OCI-LY3 (cell line): ENCODE results near the gene CROCC.
"Not testable (repeated sequence)": the region's sequence is repeated elsewhere in the genome, so short reads cannot be mapped to it uniquely, and the experiment has no call there.

ENCODE experiments used
- H2AFZ ChIP-seq: fragments of 200-600, 300-600 bp; shearing (Covaris generic); 2 replicates; pipeline ENCODE4 v1.6.0; 2014; ENCODE audit warnings: antibody characterized with exemption, low read depth, low read length
- H3K27ac ChIP-seq: fragments of 200-600, 300-600 bp; sonication (generic); 2 replicates; pipeline ENCODE4 v1.5.1; 2014; ENCODE audit warnings: mild to moderate bottlenecking, low read length, moderate library complexity, mixed read lengths
- H3K27me3 ChIP-seq: fragments of 200-600, 300-600 bp; sonication (generic); 2 replicates; pipeline ENCODE4 v1.6.1; 2014; ENCODE audit warnings: low read depth, low read length, mixed read lengths
- H3K36me3 ChIP-seq: fragments of 200-600, 300-600 bp; sonication (generic); replicated peaks from 2 replicates; pipeline ENCODE3; 2014; ENCODE audit warnings: low read depth, low read length, mixed read lengths
- H3K4me1 ChIP-seq: fragments of 300-600, 200-600 bp; sonication (generic); 2 replicates; pipeline ENCODE4 v1.6.1; 2014; ENCODE audit warnings: low read length, mixed read lengths
- H3K4me2 ChIP-seq: fragments of 200-600, 300-600 bp; sonication (generic); 2 replicates; pipeline ENCODE4 v1.6.1; 2014; ENCODE audit warnings: low read length, mixed read lengths
- H3K4me3 ChIP-seq: fragments of 300-600, 200-600 bp; sonication (generic); 2 replicates; pipeline ENCODE4 v1.5.1; 2014; ENCODE audit warnings: antibody characterized with exemption, mild to moderate bottlenecking, low read length, moderate library complexity
- H3K79me2 ChIP-seq: fragments of 300-600, 200-600 bp; shearing (Covaris generic); 2 replicates; pipeline ENCODE4 v1.6.1; 2014; ENCODE audit warnings: mild to moderate bottlenecking, low read length, mixed read lengths
- H3K9ac ChIP-seq: fragments of 300-600, 200-600 bp; shearing (Covaris generic); 2 replicates; pipeline ENCODE4 v1.6.0; 2014; ENCODE audit warnings: mild to moderate bottlenecking, low read length, moderate library complexity
- H3K9me3 ChIP-seq: fragments of 200-600, 300-600 bp; shearing (Covaris generic); 2 replicates; pipeline ENCODE4 v1.6.1; 2014; ENCODE audit warnings: low read length, mixed read lengths; ENCODE audit not compliant: insufficient read depth
- H4K20me1 ChIP-seq: fragments of 200-600, 300-600 bp; sonication (generic); 2 replicates; pipeline ENCODE4 v1.6.1; 2016; ENCODE audit warnings: low read length, mixed read lengths; ENCODE audit not compliant: insufficient read depth
- CTCF ChIP-seq: fragments of 200-600, 300-600 bp; sonication (generic); IDR thresholded peaks from 2 replicates; pipeline ENCODE4 v1.5.1; 2014; ENCODE audit warnings: antibody characterized with exemption, low read length, low read depth
- EZH2phosphoT487 ChIP-seq: fragments of 200-600 bp; shearing (Covaris generic); IDR thresholded peaks from 2 replicates; pipeline ENCODE4 v1.6.1; 2018; ENCODE audit warnings: antibody characterized with exemption, mixed run types, low read depth

Gene CROCC

DNA sequence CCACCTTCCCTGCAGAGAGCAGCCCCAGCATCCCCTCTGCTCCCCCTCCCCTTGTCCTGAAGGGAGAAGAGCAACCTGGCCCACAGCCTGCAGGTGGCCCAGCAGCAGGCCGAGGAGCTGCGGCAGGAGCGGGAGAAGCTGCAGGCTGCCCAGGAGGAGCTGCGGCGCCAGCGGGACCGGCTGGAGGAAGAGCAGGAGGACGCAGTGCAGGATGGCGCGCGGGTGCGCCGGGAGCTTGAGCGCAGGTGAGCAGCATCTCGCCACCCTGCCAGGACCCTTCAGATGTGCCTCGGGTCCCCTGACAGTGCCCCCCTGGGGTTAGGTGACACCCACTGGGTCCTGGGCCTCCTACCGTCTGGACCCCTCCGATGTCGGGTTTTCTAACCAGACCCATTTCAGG is 22.3 kb downstream of the CROCC start:
- Histone ChIP-seq H3K4me2 (no peak overlapping the region), H3K9ac (no peak overlapping the region), H3K4me3 (no peak overlapping the region), H3K36me3 (no peaks in the 10 kb centered on the region), H2AFZ (no peak overlapping the region), H3K9me3 (no peaks in the 10 kb centered on the region), H4K20me1 (no peaks in the 10 kb centered on the region), H3K27ac (no peak overlapping the region), H3K4me1 (no peaks in the 10 kb centered on the region), H3K79me2 (no peaks in the 10 kb centered on the region), H3K27me3 (no peaks in the 10 kb centered on the region)
- TF ChIP-seq EZH2phosphoT487 = no peak
- no peak for TF ChIP-seq CTCF

- H3K27ac ChIP-seq, H4K20me1 ChIP-seq, H3K79me2 ChIP-seq, H3K27me3 ChIP-seq, H3K36me3 ChIP-seq, H3K4me1 ChIP-seq, H2AFZ ChIP-seq, H3K9me3 ChIP-seq, H3K4me3 ChIP-seq, H3K4me2 ChIP-seq, H3K9ac ChIP-seq: not testable (repeated sequence)
These were observed 23.8 kb downstream of the CROCC start for GRCh38 chr1:16945512-16945911.

DNA sequence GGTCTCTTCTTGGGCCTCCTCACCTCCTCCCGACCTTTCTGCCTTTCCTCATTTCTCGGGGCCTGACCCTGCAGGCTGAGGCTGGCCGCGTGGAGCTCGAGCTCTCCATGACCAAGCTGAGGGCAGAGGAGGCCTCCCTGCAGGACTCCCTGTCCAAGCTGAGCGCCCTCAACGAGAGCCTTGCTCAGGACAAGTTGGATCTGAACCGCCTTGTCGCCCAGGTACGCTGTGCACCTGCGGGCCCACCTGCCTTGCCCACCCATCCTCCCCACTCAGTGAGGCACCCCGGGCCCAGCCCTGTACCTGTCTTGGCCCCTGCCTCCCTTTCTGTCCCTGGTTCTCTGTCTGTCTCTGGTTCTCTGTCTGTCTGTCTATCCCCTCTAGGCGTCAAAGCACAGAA is 24.5 kb downstream of the CROCC start:
- H2AFZ ChIP-seq, H4K20me1 ChIP-seq, H3K9ac ChIP-seq, H3K36me3 ChIP-seq, H3K27me3 ChIP-seq, H3K4me3 ChIP-seq, H3K9me3 ChIP-seq, H3K27ac ChIP-seq, H3K4me2 ChIP-seq, H3K4me1 ChIP-seq, H3K79me2 ChIP-seq: not testable (repeated sequence)

GRCh38 chr1:16946646-16947045 is 24.9 kb downstream of the CROCC start:
- Histone ChIP-seq H4K20me1 (no peaks in the 10 kb centered on the region; the same call in 1 of the 2 replicates), H3K9me3 (no peaks in the 10 kb centered on the region), H3K4me1 (no peaks in the 10 kb centered on the region), H3K36me3 (no peaks in the 10 kb centered on the region), H3K27ac (no peak overlapping the region), H2AFZ (no peak overlapping the region), H3K4me2 (no peak overlapping the region), H3K4me3 (no peak overlapping the region), H3K27me3 (no peaks in the 10 kb centered on the region), H3K9ac (no peak overlapping the region), H3K79me2 (no peaks in the 10 kb centered on the region)
- TF ChIP-seq CTCF (no peak), EZH2phosphoT487 (no peak)

DNA sequence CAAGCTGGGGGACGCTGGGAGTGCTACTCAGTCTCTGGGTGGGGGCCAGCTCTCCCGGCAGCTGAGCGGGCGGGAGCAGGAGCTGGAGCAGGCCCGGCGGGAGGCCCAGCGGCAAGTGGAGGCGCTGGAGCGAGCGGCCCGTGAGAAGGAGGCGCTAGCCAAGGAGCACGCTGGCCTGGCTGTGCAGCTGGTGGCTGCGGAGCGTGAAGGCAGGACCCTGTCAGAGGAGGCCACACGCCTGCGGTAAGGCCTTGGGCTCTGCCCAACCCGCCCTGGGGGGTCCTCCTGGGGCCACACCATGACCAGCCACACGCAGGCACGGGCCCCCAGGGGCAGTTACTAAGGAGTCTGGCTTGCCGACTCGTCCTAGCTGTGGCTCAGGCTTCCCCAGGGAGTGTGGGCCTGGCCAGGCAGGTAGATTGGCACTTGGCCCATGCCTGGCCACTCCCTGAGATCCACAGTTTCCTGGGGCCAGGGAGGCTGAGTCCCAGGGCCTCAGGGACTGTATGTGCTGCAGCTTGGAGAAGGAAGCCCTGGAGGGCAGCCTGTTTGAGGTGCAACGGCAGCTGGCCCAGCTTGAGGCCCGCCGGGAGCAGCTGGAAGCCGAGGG is 26.7 kb downstream of the CROCC start:
- H3K4me2 ChIP-seq, H3K4me3 ChIP-seq, H3K4me1 ChIP-seq, H3K79me2 ChIP-seq, H3K9me3 ChIP-seq, H3K27me3 ChIP-seq, H3K27ac ChIP-seq, H4K20me1 ChIP-seq, H3K9ac ChIP-seq, H3K36me3 ChIP-seq, H2AFZ ChIP-seq: not testable (repeated sequence)

DNA sequence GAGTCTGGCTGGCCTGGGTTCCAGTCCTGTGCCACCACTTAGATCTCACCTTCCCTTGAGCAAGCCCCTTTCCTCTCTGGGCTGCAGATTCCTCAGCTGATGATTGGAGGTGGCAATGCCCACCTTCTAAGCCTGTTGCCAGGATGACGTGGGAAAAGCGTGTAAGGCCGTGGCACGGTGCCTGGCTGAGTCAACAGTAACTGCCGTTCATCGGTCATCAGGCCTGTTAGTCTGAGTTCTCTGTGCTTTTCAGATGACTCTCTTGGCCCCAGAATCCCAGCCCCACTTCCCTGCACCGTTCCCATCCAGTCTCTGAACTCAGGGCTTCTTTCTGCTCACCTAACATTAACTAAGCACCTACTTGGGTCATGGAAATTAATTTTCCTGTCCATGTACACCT is 27.3 kb downstream of the CROCC start:
- H3K27ac ChIP-seq, H3K27me3 ChIP-seq, H4K20me1 ChIP-seq, H3K36me3 ChIP-seq, H3K9me3 ChIP-seq, H3K79me2 ChIP-seq, H3K4me2 ChIP-seq, H3K9ac ChIP-seq, H3K4me3 ChIP-seq, H2AFZ ChIP-seq, H3K4me1 ChIP-seq: not testable (repeated sequence)

- H3K27me3 ChIP-seq, H3K4me1 ChIP-seq, H3K79me2 ChIP-seq, H4K20me1 ChIP-seq, H3K4me2 ChIP-seq, H3K4me3 ChIP-seq, H3K27ac ChIP-seq, H3K36me3 ChIP-seq, H3K9me3 ChIP-seq, H2AFZ ChIP-seq, H3K9ac ChIP-seq: not testable (repeated sequence)
These were observed 30.6 kb downstream of the CROCC start for GRCh38 chr1:16952376-16952775.
